ENCODE results near the gene MAGIX. TPM values are rescaled to one million over a fixed set of nuclear protein-coding genes. Genes with fewer than 3 reads are reported as not detected.

Gene MAGIX
- total and polyA plus RNA-seq, 2 of the 4 experiments (the other 2 are of a cell fraction) = 0.72 to 1.1 TPM

Small RNA genes lying within 50 kb of the gene (microRNA-seq; reads per million reads assigned to microRNA genes)
- gene RN7SL262P (ENCODE audit: insufficient read depth, insufficient read length) = not detected

Small RNA genes lying within 50 kb of the gene (small RNA-seq; reads per million reads assigned to genes)
- 0 reads per million in 5 experiments for gene RN7SL262P

Other genes with a start within 250 kb of the MAGIX start
- gene PIM2, start 243.7 kb upstream of the MAGIX start, total RNA-seq (2012; rRNA removed) = 6.9 and 7.3 TPM in 2 replicates
- 8.1 and 9.4 TPM in 2 replicates for gene PIM2, start 243.7 kb upstream of the MAGIX start, polyA plus RNA-seq (2012; rRNA removed)
- gene OTUD5, start 205.2 kb upstream of the MAGIX start, total RNA-seq (2012; rRNA removed) = 30.6 and 31.7 TPM in 2 replicates
- 48.3 and 50.4 TPM in 2 replicates for gene OTUD5, start 205.2 kb upstream of the MAGIX start, polyA plus RNA-seq (2012; rRNA removed)
- gene KCND1, start 190.9 kb upstream of the MAGIX start, total RNA-seq (2012; rRNA removed) = 0.28 and 0.36 TPM in 2 replicates
- gene KCND1, start 190.9 kb upstream of the MAGIX start, polyA plus RNA-seq (2012; rRNA removed) = 1.8 and 1.9 TPM in 2 replicates
- 17.9 and 20.8 TPM in 2 replicates for gene GRIPAP1, start 160.5 kb upstream of the MAGIX start, total RNA-seq (2012; rRNA removed)
- 21.4 and 25.0 TPM in 2 replicates for gene GRIPAP1, start 160.5 kb upstream of the MAGIX start, polyA plus RNA-seq (2012; rRNA removed)
- 23.9 and 24.4 TPM in 2 replicates for gene TFE3, start 119.4 kb upstream of the MAGIX start, total RNA-seq (2012; rRNA removed)
- 40.5 and 43.6 TPM in 2 replicates for gene TFE3, start 119.4 kb upstream of the MAGIX start, polyA plus RNA-seq (2012; rRNA removed)
- gene CCDC120, start 103.8 kb upstream of the MAGIX start, total RNA-seq (2012; rRNA removed) = under 0.01 and 0.18 TPM in 2 replicates
- 2.0 and 2.2 TPM in 2 replicates for gene CCDC120, start 103.8 kb upstream of the MAGIX start, polyA plus RNA-seq (2012; rRNA removed)
- gene PRAF2, start 88.8 kb upstream of the MAGIX start, total RNA-seq (2012; rRNA removed) = 3.8 and 5.0 TPM in 2 replicates
- 65.5 and 71.1 TPM in 2 replicates for gene PRAF2, start 88.8 kb upstream of the MAGIX start, polyA plus RNA-seq (2012; rRNA removed)
- 25.3 and 40.7 TPM in 2 replicates for gene WDR45, start 82.9 kb upstream of the MAGIX start, total RNA-seq (2012; rRNA removed)
- 67.4 and 71.5 TPM in 2 replicates for gene WDR45, start 82.9 kb upstream of the MAGIX start, polyA plus RNA-seq (2012; rRNA removed)
- 17.5 and 19.7 TPM in 2 replicates for gene GPKOW, start 39.0 kb upstream of the MAGIX start, total RNA-seq (2012; rRNA removed)
- gene GPKOW, start 39.0 kb upstream of the MAGIX start, polyA plus RNA-seq (2012; rRNA removed) = 23.7 and 25.7 TPM in 2 replicates
- gene PLP2, start 9.1 kb downstream of the MAGIX start, total RNA-seq (2012; rRNA removed) = 22.6 and 29.2 TPM in 2 replicates
- 149 and 156 TPM in 2 replicates for gene PLP2, start 9.1 kb downstream of the MAGIX start, polyA plus RNA-seq (2012; rRNA removed)
- 3.1 and 3.4 TPM in 2 replicates for gene PRICKLE3, start 23.6 kb downstream of the MAGIX start, total RNA-seq (2012; rRNA removed)
- 6.4 and 6.8 TPM in 2 replicates for gene PRICKLE3, start 23.6 kb downstream of the MAGIX start, polyA plus RNA-seq (2012; rRNA removed)
- gene SYP, start 37.4 kb downstream of the MAGIX start, total RNA-seq (2012; rRNA removed) = under 0.01 TPM in 1 of 2 replicates, not detected in the other
- 0.05 and 0.06 TPM in 2 replicates for gene SYP, start 37.4 kb downstream of the MAGIX start, polyA plus RNA-seq (2012; rRNA removed)
- gene CACNA1F, start 70.6 kb downstream of the MAGIX start, total RNA-seq (2012; rRNA removed) = not detected in 2 replicates
- not detected in 2 replicates for gene CACNA1F, start 70.6 kb downstream of the MAGIX start, polyA plus RNA-seq (2012; rRNA removed)
- gene CCDC22, start 72.7 kb downstream of the MAGIX start, total RNA-seq (2012; rRNA removed) = 5.3 and 6.8 TPM in 2 replicates
- 10.4 and 11.3 TPM in 2 replicates for gene CCDC22, start 72.7 kb downstream of the MAGIX start, polyA plus RNA-seq (2012; rRNA removed)
- gene FOXP3, start 102.0 kb downstream of the MAGIX start, total RNA-seq (2012; rRNA removed) = not detected in 2 replicates
- gene FOXP3, start 102.0 kb downstream of the MAGIX start, polyA plus RNA-seq (2012; rRNA removed) = 0.05 TPM in 1 of 2 replicates, not detected in the other
- gene PPP1R3F, start 107.0 kb downstream of the MAGIX start, total RNA-seq (2012; rRNA removed) = 0.72 and 1.1 TPM in 2 replicates
- gene PPP1R3F, start 107.0 kb downstream of the MAGIX start, polyA plus RNA-seq (2012; rRNA removed) = 1.7 and 2.1 TPM in 2 replicates
- not detected in 2 replicates for gene GAGE10, start 140.9 kb downstream of the MAGIX start, total RNA-seq (2012; rRNA removed)
- not detected in 2 replicates for gene GAGE10, start 140.9 kb downstream of the MAGIX start, polyA plus RNA-seq (2012; rRNA removed)
- not detected in 2 replicates for gene GAGE12J, start 159.3 kb downstream of the MAGIX start, total RNA-seq (2012; rRNA removed)
- not detected in 2 replicates for gene GAGE12J, start 159.3 kb downstream of the MAGIX start, polyA plus RNA-seq (2012; rRNA removed)
- not detected in 2 replicates for gene GAGE13, start 168.8 kb downstream of the MAGIX start, total RNA-seq (2012; rRNA removed)
- gene GAGE13, start 168.8 kb downstream of the MAGIX start, polyA plus RNA-seq (2012; rRNA removed) = not detected in 2 replicates